T-helper 1 cell treated with Interleukin-12 subunit alpha and Interleukin-12 subunit beta and Interleukin-4 antibody, amounts not matched to agents 30 ng/mL and 1 ng/mL, for 36 hours (primary cell): ENCODE measurements around the gene FAM209A. TPM values are rescaled to one million over a fixed set of nuclear protein-coding genes. Genes with fewer than 3 reads are reported as not detected.
"Not testable (repeated sequence)": the region's sequence is repeated elsewhere in the genome, so short reads cannot be mapped to it uniquely, and the experiment has no call there.

Source experiments
- intact Hi-C: fragments of 100-400 bp; cut with micrococcal nuclease; formaldehyde crosslinking; loops from one replicate; pipeline ENCODE4 v1.15.1; 2024
- total RNA-seq: library from RNA; stranded (reverse); gene quantifications from 2 replicates; pipeline ENCODE4 v1.2.3, GENCODE V29; 2022

FAM209A gene
- total RNA-seq, 1 donor from 2014 or later: 3.9 TPM

DNA sequence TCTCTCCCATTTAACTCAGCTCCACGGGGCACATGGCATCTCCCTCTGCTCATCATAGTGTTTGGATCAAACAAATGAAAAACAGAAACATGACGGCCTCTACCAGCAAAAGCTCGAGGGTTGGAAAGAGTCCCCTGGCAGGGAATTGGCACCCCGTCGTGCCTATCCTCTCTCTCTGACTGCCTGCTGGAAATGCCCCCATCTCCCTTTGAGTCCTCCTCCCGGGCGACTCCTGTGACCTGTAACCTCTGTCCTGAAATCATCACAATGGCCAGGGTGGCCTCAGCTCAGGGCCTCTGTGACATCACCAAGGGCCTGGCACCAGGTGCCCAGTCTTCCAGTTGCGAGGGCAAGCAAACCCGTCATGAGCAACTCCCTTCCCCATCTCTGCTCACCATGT, 8.4 kb downstream of the FAM209A start, which contains the start of gene FAM209B:
FAM209B (plus strand) TSS at position 301 of the 400 bp plus-strand sequence; CDS start at position 397, 96 bp downstream.
- intact Hi-C loops: not testable (repeated sequence)

DNA sequence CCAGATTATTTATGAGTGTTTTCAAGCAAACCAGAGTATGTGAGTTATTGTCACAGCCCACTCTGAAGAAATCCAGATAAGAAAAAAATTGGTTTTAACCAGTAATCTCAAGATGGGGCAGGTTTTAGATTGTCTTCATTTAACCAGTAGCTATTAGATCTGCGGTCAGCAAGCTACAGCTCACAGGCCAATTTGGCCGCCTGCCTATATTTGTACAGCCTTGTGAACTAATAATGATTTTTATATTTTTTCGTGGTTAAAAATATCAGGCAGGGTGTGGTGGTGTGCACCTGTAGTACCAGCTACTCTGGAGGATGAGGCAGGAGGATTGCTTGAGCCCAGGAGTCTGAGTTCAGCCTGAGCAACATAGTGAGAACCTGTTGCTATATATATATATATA, 13.5 kb downstream of the FAM209A start:
- intact Hi-C loops: no loop called here

- intact Hi-C loops: no loop called here
Observed at GRCh38 chr20:56540415-56540814, 15.9 kb downstream of the FAM209A start.

DNA sequence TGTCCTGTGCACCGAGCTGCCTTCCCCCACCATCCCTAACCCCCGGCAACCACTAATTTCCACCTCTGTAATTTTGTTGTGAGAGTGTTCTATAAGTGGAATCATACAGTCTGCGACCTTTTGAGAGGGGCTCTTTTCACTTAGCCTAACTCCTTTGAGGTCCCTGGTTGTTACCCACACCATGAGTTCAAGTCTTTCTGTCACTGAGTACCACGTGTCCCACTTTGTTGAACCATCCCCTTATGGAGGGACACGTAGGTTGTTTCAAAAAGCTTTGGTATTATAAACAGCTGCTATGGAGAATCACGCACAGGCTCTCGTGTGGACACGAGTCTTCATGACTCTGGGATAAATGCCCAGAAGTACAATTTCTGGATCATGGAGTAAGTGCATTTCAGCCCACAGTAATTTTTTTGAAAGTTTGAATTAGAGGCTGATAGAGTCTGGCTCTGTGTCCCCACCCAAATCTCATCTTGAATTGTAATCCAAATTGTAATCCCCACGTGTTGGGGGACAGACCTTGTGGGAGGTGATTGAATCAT, 18.0 kb downstream of the FAM209A start:
- intact Hi-C loops: no loop called here

DNA sequence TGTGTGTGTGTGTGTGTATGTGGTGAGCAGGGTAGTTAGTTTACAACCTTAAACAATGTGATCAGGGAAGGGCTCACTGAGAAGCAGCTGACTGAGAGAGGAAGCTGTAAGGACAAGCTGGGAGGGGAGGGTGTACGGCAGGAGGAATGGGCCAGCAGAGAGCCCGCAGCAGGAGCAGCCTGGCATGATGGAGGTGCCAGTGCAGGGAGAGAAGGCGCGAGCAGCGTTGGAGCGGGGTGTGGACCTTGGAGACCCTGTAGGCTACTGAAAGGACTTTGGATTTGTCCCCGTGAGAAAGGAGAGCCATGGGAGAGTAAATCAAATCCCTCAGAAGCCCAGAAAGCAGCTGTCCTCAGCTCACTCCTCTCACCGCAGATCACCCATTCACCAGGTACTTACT, 27.0 kb downstream of the FAM209A start:
- intact Hi-C loops: loop anchor here (2.0 to 10.0 kb wide), 3 partner anchors 25 to 1043 kb away; partner anchors contain the start of gene SPO11

GRCh38 chr20:56552911-56553629, 28.5 kb downstream of the FAM209A start:
- intact Hi-C loops: loop anchor here (5.0 to 10.0 kb wide), 2 partner anchors 774 to 1042 kb away; partner anchors contain the start of gene SPO11

- intact Hi-C loops: loop anchor here (5.0 to 10.0 kb wide), 2 partner anchors 772 to 1040 kb away; partner anchors contain the start of gene SPO11
Observed at GRCh38 chr20:56554869-56555268, 30.3 kb downstream of the FAM209A start.

DNA sequence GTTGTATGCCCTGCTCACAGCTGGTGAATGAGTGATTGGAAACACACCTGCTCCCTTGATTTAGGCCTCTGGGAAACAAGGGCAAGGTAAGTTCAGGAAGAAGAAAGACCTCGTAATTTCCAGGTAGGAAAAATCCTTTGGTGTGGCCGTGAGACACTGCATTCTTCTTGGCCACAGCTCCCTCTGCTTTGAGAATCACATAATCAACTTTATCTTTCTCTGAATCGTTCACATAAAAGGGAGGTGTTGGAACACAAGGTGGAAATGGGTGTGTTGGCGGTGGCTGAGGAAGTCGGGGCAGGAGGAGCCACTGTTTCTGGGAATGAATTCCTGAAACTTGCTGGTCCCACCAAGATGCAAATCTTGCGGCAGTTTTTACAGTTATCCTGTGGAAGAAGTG, 34.4 kb downstream of the FAM209A start:
- intact Hi-C loops: loop anchor here (10.0 kb wide), 1 partner anchor 1036 kb away; no protein-coding TSS in a partner anchor

- intact Hi-C loops: not testable (repeated sequence)
Observed at GRCh38 chr20:56564526-56564925, 40.0 kb downstream of the FAM209A start.

DNA sequence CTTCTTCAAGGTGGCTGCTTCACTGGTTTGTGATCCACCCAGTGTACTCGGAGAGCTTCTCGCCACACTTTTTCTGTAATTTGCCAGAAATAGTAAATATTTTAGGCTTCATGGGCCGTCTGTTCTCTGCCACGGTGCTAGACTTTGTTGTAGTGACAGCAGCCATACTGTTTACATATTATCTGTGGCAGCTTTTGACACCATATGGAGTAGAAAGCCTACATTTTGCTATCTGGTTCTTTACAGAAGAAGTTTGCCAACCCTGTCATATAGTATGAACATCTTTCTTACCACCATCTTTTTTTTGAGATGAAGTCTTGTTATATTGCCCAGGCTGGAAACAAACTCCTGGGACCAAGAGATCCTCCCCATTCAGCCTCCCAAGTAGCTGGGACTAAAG, 41.0 kb downstream of the FAM209A start:
- intact Hi-C loops: no loop called here

DNA sequence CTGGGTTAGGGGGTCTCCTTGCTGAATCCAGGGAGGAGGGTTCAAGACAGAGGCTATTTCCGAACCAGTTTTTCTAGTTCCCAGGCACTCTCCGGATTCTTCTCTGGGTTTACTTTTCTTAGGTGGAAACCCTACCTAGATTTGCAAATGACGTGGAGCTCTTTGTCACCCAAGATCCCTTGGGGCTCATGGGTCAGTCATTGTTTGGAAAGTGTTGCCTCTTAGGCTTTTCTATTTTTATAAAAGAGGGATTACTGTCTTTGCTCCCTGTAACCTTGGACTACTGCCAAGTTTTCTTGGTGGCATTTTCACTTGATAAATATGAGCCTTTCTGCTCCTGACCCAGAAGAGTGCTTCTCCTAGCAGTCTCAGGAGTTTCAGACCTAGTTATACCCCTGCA, 42.1 kb downstream of the FAM209A start:
- intact Hi-C loops: no loop called here

GRCh38 chr20:56570832-56571231, 46.3 kb downstream of the FAM209A start:
- intact Hi-C loops: no loop called here

- intact Hi-C loops: no loop called here
Observed at GRCh38 chr20:56572172-56572571, 47.6 kb downstream of the FAM209A start.

DNA sequence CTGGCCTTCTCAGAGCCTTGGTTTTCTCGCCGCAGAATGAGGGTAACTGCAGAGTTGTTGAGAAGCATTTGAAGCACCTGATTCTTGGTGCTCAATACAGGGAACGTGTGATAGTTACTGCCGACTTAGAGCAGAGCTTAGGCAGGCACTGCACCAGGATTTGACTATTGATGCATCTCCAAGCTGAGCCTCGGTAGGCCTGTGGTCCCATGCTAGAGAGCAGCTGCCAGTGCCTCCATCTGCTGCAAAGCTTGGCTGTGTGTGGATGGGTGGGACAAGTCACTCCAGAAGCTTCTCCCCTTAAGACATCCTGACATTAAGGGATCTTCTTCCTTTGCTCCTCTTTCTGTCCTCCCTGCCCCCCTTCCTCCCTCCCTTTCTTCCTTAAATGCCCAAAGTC, 49.4 kb downstream of the FAM209A start:
- intact Hi-C loops: no loop called here

DNA sequence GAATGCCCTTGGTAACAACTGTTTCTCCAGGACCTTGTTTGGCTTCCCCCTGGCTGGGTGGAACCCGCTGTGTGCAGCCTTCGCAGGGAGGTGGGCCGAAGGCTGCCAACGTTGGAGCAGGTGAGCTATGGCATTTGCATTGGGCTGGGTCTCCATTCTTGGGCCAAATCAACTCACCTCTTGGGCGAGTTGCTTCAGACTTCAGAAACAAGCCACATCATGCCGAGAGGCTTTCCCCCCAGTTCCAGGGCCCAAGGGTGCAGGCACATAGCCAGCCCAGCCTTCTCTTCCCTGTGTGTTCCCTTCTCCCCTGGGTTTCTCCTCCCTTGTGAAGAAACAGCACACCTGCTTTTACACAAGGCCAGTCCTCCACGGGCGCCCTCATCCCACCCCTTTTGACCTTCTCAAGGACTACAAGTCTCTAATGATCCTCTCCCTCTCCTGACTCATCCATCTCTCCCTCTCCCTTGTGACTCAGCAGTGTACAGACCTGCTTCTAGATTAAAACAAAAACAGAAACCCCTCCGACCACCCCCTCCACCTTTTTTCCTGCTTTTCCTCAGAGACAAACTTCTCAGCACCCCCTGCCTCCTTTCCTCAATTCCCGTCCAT, 50.1 kb downstream of the FAM209A start:
- intact Hi-C loops: no loop called here

DNA sequence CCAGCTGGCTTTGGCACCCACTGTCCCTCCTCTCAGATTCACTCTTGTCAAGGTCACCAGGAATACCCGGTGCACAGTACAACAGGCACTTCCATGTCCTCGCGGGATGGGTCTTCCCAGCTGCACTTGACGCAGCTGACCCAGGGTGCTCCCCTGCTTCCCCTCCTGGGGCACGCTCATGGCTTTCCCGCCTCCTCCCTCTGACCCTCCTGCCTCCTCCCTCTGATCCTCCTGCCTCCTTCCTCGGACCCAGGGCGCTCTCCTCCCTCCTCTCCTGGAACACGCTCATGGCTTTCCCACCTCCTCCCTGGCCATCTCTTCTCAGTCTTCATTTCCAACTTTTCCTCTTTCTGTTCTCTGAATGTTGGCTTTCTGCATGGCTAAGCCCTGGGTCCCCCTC, 50.6 kb downstream of the FAM209A start:
- intact Hi-C loops: no loop called here

Other genes starting within 250 kb of the FAM209A start
- 5.9 and 6.3 TPM in 2 replicates for gene FAM210B, start 165.8 kb upstream of the FAM209A start, total RNA-seq
- gene AURKA, start 132.5 kb upstream of the FAM209A start, total RNA-seq: 46.7 and 49.8 TPM in 2 replicates
- 51.4 and 52.8 TPM in 2 replicates for gene CSTF1, start 132.1 kb upstream of the FAM209A start, total RNA-seq
- 10.2 and 11.5 TPM in 2 replicates for gene CASS4, start 112.5 kb upstream of the FAM209A start, total RNA-seq
- gene RTF2, start 56.1 kb upstream of the FAM209A start, total RNA-seq: 131 and 132 TPM in 2 replicates
- gene FAM209B, start 8.5 kb downstream of the FAM209A start, total RNA-seq: 2.5 and 2.7 TPM in 2 replicates
- gene TFAP2C, start 104.6 kb downstream of the FAM209A start, total RNA-seq: not detected in 2 replicates